DMS53 (cell line): Measurements from ENCODE around the gene PREB.
"Not testable (repeated sequence)": the region's sequence is repeated elsewhere in the genome, so short reads cannot be mapped to it uniquely, and the experiment has no call there.

Experiments used
- DNase-seq: peaks from one replicate; lab custom pipeline; 2025; lab: John Stamatoyannopoulos, UW

Gene PREB

GRCh38 chr2:27133905-27134780 is at the start of gene PREB:
Gene PREB (minus strand): TSS chr2:27134636. CDS start chr2:27134421, 215 bp downstream.
- DNase-seq, result peak; percentile 96

- no peak for DNase-seq
Measured at GRCh38 chr2:27184115-27184514, 49.7 kb upstream of the PREB start.

GRCh38 chr2:27182346-27182745 is 47.9 kb upstream of the PREB start:
- DNase-seq, result no peak

- DNase-seq, result no peak
Measured at GRCh38 chr2:27179344-27180000, 45.0 kb upstream of the PREB start.

- DNase-seq, result no peak
Measured at GRCh38 chr2:27178469-27178868, 44.0 kb upstream of the PREB start.

GRCh38 chr2:27177441-27178351 is 43.3 kb upstream of the PREB start:
- no peak for DNase-seq

GRCh38 chr2:27175781-27176180 is 41.3 kb upstream of the PREB start:
- not testable (repeated sequence) for DNase-seq

- no peak for DNase-seq
Measured at GRCh38 chr2:27175330-27175729, 40.9 kb upstream of the PREB start.

GRCh38 chr2:27174638-27175037 is 40.2 kb upstream of the PREB start:
- DNase-seq, result no peak

- DNase-seq, result peak; percentile 66
Measured at GRCh38 chr2:27171351-27171848, 37.0 kb upstream of the PREB start.

- DNase-seq, result no peak
Measured at GRCh38 chr2:27170581-27171337, 36.3 kb upstream of the PREB start.

- no peak for DNase-seq
Measured at GRCh38 chr2:27164960-27165763, 30.7 kb upstream of the PREB start.

- DNase-seq, result peak; percentile 70
Measured at GRCh38 chr2:27162151-27163121, 28.0 kb upstream of the PREB start.

- DNase-seq, result no peak
Measured at GRCh38 chr2:27160191-27160590, 25.8 kb upstream of the PREB start.

GRCh38 chr2:27159271-27159670 is 24.8 kb upstream of the PREB start:
- DNase-seq, result no peak

GRCh38 chr2:27158468-27158867 is 24.0 kb upstream of the PREB start:
- DNase-seq, result no peak

- DNase-seq, result no peak
Measured at GRCh38 chr2:27155069-27155520, 20.7 kb upstream of the PREB start.

GRCh38 chr2:27154488-27154887 is 20.1 kb upstream of the PREB start:
- DNase-seq, result no peak

GRCh38 chr2:27152796-27153464 is 18.5 kb upstream of the PREB start:
- DNase-seq, result peak; percentile 90
